C4-2B (cell line): Measurements from ENCODE around the gene ADGRD2.

Source experiments
- ZFX ChIP-seq: fragments of 450-650 bp; IDR thresholded peaks from 2 replicates; pipeline ENCODE4 v1.6.1; 2017
- TF ChIP-seq, protein P1 (sequence below): fragments of 450-650 bp; conservative IDR thresholded peaks from 2 replicates; pipeline ENCODE4 v1.5.1; 2017; ENCODE audit warnings: mild to moderate bottlenecking

DNA sequence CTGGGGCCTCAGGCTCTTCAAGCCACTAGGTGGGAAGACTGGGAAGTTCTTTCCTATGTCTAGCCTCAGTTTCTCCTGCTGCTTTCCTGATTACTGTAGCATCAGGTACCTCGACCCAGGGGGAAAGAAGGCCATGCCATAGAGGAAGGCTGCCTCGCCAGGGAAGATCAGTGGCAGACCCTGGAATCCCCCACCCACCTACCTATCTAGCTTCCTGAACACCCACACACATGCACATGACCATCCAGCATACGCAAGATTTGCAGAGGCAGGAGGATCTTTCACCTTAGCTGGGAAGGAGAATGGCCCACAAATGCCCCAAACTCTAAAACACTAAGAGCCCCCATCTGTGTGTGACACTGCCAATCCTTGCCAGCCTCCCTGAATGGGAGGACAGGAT, 49.0 kb downstream of the ADGRD2 start:
- TF ChIP-seq, protein P1, sequence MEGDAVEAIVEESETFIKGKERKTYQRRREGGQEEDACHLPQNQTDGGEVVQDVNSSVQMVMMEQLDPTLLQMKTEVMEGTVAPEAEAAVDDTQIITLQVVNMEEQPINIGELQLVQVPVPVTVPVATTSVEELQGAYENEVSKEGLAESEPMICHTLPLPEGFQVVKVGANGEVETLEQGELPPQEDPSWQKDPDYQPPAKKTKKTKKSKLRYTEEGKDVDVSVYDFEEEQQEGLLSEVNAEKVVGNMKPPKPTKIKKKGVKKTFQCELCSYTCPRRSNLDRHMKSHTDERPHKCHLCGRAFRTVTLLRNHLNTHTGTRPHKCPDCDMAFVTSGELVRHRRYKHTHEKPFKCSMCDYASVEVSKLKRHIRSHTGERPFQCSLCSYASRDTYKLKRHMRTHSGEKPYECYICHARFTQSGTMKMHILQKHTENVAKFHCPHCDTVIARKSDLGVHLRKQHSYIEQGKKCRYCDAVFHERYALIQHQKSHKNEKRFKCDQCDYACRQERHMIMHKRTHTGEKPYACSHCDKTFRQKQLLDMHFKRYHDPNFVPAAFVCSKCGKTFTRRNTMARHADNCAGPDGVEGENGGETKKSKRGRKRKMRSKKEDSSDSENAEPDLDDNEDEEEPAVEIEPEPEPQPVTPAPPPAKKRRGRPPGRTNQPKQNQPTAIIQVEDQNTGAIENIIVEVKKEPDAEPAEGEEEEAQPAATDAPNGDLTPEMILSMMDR = no peak
- TF ChIP-seq ZFX = no peak
